GM19238 (cell line): ENCODE results near the gene TAS2R60.

Experiments used
- DNase-seq: peaks from one replicate; pipeline ENCODE4 v3.0.0; 2011; ENCODE audit warnings: low spot score; ENCODE audit not compliant: insufficient read length

TAS2R60 gene

GRCh38 chr7:143437578-143437977, 5.7 kb upstream of the TAS2R60 start:
- no peak for DNase-seq

- no peak for DNase-seq
Measured at GRCh38 chr7:143439866-143440265, 3.4 kb upstream of the TAS2R60 start.

DNA sequence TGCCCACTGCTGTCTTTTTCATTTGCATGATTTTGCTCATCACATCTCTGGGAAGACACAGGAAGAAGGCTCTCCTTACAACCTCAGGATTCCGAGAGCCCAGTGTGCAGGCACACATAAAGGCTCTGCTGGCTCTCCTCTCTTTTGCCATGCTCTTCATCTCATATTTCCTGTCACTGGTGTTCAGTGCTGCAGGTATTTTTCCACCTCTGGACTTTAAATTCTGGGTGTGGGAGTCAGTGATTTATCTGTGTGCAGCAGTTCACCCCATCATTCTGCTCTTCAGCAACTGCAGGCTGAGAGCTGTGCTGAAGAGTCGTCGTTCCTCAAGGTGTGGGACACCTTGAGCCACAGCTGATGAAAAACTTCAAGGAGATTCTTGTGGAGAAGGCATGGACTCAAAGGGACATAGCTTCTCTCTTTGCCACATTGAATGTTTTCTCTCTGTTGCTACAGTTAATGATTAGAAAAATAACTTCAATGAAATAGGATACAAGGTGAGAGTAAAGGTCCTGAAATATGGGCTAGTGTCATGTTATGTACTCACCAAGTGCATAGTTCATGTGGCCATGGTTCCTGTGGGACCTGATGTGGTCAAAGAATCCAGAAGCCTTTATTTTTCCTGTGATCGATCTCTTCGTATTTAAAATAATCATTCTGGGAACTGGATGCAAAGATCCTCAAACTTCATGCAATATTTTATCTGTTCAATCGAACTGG, 970 bp downstream of the TAS2R60 start:
- no peak for DNase-seq

DNA sequence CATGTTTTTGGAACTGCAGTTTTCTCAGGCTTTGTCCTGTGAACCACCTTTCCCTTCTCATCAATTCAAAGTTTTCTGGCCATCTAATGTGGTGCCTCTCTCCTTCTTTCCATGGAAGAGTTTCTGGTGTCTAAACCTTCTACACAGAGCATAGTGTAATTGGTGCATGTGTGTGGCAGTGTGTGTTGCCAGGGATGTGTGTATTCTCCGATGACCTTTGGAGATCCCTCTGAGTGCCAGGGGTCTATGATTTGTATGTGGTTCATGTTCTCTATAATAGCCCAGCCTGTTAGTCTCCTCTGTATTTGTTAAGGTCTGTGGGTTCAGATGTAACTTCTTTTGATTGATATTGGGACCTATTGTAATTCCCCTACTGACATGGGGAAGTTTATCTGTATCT, 1.5 kb downstream of the TAS2R60 start:
- DNase-seq, result no peak

- no peak for DNase-seq
Measured at GRCh38 chr7:143447466-143447865, 4.2 kb downstream of the TAS2R60 start.

- no peak for DNase-seq
Measured at GRCh38 chr7:143448429-143448828, 5.2 kb downstream of the TAS2R60 start.

- DNase-seq, result no peak
Measured at GRCh38 chr7:143449793-143450192, 6.5 kb downstream of the TAS2R60 start.

DNA sequence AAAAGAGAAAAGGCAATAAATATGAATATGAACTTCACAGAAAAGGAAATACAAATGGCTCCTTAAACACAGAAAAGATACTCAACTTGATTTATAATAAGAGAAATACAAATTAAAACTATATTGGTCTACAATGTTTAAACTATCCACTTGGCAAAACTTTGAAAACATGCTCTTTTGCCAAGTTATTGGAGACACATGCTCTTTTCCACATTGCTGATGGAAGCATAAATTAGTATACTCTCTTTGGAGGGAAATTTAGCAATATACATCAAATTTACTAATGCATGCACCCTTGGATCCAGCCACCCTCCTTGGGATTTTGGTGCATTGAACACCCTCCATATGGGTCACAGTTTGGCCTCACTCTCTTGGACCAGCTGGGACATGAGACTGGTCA, 7.9 kb downstream of the TAS2R60 start:
- no peak for DNase-seq

GRCh38 chr7:143451746-143452145, 8.5 kb downstream of the TAS2R60 start:
- no peak for DNase-seq

- DNase-seq, result no peak
Measured at GRCh38 chr7:143452495-143452894, 9.2 kb downstream of the TAS2R60 start.

DNA sequence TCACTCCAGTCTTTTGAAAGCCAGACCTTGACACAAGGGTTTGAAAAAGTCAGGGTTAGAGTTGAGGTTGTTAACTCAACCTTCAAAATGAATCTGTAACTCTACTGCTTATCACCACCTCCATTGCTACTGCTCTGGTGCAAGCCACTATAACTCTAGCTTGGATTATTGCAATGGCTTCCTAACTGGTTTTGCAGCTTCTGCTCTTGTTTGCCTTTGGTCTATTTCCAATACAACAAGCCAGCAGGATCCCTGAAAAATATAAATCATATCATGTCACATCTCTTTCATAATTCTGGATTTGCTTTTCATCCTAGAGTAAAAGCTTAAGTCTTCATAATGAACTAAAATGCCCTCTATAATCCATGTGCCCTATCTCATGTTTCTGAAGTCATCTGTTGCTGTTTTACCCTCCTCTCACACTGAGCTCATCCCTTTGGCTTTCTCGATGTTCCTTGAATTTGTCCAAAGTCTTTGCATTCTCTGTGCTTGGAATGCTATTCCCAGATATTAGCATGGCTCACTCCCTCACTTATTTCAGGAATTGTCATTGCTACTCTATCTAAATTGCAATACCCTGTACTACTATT, 10.9 kb downstream of the TAS2R60 start:
- DNase-seq, result no peak

DNA sequence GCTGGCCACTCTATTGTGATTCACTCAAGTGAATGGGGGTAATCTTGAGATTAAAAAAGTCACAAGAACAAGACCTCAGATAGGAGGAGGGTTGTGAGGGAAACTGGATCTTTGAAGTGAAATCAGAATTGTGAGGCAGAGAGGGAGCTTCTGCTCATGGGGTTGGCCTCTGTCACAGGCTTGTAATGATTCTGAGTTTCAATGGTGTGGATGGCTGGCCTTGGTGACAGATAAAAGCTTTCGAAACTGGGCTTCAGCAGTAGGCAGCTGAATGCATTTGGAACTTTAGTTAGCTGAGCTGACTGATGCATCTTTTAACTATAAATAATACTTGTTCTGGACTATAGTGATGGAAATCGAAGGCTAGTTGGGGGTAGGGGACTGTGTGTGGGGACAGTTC, 12.2 kb downstream of the TAS2R60 start:
- no peak for DNase-seq

- DNase-seq, result no peak
Measured at GRCh38 chr7:143455942-143456341, 12.7 kb downstream of the TAS2R60 start.

DNA sequence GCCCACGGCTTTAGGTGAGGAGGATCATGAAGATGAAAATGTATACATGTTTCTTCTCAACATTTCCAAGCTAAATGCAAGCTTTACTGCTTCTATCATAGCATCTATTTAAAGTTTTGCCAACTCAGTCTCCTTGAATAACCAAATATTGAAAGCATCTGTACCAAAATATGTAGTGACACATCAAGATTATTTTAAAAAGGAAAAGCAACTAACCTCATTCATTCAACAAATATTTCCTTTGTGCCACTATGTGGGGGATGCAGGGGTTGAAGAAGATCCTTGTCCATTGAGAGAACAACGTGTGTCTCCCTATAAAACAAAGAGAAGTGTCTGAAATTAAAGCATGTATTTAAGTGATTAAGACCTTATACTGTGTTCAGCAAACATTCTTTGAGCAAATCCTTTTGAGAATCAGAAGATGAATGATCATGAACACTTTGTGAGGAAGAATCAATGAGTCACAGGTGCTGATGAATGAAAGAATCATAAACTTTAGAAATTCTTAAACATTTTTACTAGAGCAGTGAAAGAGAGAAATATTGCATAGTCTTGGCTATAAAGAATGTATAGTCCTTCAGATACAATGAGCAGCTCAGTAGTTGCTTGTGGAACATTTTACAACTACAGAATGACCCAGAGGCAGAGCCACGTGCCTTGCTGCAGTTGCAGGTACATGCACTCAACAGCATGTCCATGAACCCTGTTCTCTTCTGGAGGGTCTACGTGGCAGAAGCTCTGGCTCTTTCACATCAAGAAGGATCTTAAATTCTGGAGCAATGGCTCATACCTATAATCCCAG, 13.9 kb downstream of the TAS2R60 start:
- no peak for DNase-seq

DNA sequence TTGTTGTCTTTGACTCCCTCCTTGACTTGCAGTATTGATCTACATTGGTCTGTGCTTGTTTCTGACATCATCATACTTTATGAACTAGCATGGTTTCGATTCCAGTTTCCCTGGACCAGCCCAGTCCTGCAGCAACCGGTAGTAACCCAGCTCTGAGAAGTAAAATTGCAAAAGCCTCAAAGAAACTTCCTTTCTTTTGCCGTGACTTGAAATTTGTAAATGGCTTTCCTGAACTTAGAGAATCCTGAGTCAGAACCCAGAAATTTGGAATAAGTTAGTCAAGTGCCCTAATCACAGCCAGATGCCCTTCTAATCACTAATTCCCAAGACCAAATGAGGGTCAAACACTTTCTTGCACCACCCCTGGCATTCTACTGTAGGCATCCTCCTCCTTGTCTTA, 15.0 kb downstream of the TAS2R60 start:
- DNase-seq, result no peak

DNA sequence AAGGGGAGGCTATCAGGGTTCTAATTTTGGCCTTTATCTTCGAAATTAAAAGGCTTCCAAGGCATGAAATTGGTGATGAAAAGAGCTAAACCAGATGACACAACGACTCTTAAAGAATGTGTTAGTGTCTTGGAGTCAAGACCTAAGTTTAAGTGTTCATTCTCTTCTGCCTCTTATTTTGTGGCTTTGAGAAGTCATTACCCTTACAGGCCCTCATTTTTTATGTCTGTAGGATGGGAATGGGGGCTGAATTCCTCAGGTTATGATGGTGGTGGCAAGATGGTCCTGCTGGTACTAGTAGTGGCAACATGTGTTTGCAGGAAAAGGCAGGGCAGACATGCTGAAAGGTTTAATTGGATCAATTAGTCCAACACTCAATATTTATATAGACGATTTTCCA, 15.4 kb downstream of the TAS2R60 start:
- DNase-seq, result no peak

GRCh38 chr7:143459359-143459758, 16.1 kb downstream of the TAS2R60 start:
- no peak for DNase-seq

DNA sequence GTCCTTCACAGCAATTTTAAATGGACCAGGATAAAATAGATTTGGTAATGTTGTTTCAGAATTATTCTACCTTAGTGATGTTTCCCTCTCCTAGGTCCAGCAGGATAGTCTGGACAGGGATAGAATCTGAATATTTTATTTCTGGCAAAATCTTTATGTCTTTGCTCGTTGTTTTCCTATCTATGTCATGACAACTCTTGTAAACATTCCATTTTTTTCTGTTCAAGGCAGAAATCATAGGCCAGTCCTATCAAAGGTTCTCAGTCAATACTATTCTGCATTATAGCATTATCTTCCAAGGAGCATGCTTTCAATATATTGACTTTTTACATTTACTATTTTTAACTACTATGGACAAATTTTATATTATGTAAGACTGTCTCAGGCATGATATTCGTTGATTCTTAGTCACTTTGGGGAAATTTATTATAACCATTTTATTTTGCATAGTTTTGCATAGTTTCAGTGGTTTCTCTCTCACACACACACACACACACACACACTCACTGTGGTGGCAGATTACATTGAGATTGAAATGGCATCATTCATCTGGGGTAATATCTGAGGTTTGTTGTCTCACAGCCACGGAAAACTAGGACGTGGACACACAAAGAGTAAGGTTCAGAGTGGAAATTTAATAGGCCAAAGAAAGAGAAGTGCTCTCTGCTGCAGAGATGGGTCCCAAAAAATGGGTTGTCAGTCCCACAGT, 17.2 kb downstream of the TAS2R60 start:
- no peak for DNase-seq

DNA sequence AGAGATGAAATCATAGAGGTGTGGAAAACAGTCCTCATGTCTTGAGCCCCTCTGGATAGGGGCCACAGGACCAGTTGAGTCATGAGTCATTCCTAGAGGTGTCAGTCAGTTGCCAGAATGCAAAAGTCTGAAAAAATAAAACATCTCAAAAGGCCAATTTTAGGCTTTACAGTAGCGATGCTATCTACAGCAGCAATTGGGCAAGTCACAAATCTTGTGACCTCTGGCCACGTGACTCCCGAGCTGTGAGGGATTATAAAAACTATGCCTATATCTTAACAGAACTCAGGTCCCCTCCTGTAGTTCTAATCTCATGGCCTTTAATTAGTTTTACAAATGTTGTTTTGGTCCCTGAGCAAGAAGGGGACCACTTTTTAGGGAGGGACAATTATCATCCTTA, 18.8 kb downstream of the TAS2R60 start:
- no peak for DNase-seq

- DNase-seq, result no peak
Measured at GRCh38 chr7:143463556-143463955, 20.3 kb downstream of the TAS2R60 start.

DNA sequence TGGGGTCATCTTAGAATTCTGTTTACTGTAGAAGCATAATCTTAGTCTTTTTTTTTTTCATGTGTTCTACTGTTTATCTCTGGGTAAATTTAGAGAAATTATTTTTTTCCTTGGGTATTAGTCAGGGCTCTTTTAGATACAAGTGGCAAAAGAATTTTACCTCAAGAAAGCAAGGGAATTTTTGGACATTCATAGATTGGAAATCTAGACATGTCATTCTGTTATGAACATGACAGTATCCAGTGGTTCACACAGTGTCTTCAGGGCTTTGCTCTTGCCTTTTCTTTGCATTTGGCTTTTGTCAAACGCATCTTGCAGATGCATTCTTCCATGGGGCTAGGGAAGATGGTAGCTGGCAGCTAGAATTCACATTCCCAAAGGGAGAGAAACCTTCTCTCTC, 20.7 kb downstream of the TAS2R60 start:
- DNase-seq, result no peak

- DNase-seq, result no peak
Measured at GRCh38 chr7:143467724-143468123, 24.5 kb downstream of the TAS2R60 start.
